ENCODE results near the gene MED27.

MED27 gene

DNA sequence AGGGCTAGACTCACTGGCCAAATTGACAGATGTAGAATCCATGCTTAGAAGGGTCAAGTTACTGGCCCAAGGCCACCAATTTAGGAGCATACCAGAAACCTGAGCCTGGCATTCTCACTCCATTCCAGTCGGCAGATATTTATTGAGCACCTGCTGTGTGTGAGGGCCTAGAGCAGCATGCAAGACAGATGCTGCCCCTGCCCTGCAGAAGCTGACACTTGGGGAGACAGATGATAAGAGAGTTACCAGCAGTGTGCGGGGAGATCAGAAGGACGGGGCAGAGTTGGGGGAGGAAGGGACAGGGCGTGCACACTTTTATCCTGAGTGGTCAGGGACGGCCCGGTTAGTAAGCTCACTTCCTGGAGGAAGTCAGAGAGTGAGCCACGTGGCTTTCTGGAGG, 228.3 kb downstream of the MED27 start (continued):
- TF ChIP-seq ZBTB48 (tag by site-specific recombination; IDR thresholded peaks at IDR 0.05) (no peak), PRDM2 (tag by site-specific recombination; IDR thresholded peaks at IDR 0.05; ENCODE audit: borderline replicate concordance) (no peak)

DNA sequence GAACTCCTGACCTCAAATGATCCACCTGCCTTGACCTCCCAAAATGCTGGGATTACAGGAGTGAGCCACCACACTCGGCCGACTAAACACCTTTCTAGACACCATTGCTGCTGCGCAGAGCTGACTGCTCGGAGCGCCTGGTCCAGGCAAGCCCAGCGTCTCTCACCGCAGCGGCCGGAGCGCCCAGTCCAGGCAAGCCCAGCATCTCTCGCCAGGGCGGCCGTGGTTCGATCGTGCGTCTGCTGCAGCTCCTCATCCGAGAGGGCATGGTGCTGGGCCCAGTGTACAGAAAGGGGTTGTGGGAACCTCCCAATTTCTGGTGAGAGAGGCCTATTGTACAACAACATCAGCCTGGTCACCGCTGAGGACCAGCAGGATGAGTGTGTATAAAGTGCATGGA, 230.3 kb downstream of the MED27 start:
- Histone ChIP-seq H3K9me3 (ENCODE audit: control insufficient read depth, insufficient read depth, low read depth, low read length) (no peaks in the 10 kb centered on the region), H3K27ac (ENCODE audit: extremely low read depth, low read depth, low read length) (no peak overlapping the region), H3K4me3 (ENCODE audit: low read depth, low read length) (no peak overlapping the region), H3K4me1 (ENCODE audit: control insufficient read depth, insufficient read depth, low read length) (no peaks in the 10 kb centered on the region), H3K36me3 (ENCODE audit: control insufficient read depth in 2 of 2, insufficient read depth in 1 of 2, low read length in 2 of 2) (no peaks in the 10 kb centered on the region)
- TF ChIP-seq ZNF221 (tag by site-specific recombination; IDR thresholded peaks at IDR 0.05; ENCODE audit: borderline replicate concordance) (no peak), ZNF350 (tag by site-specific recombination; IDR thresholded peaks at IDR 0.05) (no peak), ZNF211 (tag by site-specific recombination; IDR thresholded peaks at IDR 0.05; ENCODE audit: low read depth) (no peak), ZNF600 (tag by site-specific recombination; IDR thresholded peaks at IDR 0.05) (no peak), PRDM2 (tag by site-specific recombination; IDR thresholded peaks at IDR 0.05; ENCODE audit: borderline replicate concordance) (no peak), ZNF223 (tag by site-specific recombination; IDR thresholded peaks at IDR 0.05) (no peak), ZFP41 (tag by site-specific recombination; IDR thresholded peaks at IDR 0.05; ENCODE audit: borderline replicate concordance) (no peak), ZNF621 (tag by site-specific recombination; IDR thresholded peaks at IDR 0.05) (no peak)
- TF ChIP-seq, protein P1, sequence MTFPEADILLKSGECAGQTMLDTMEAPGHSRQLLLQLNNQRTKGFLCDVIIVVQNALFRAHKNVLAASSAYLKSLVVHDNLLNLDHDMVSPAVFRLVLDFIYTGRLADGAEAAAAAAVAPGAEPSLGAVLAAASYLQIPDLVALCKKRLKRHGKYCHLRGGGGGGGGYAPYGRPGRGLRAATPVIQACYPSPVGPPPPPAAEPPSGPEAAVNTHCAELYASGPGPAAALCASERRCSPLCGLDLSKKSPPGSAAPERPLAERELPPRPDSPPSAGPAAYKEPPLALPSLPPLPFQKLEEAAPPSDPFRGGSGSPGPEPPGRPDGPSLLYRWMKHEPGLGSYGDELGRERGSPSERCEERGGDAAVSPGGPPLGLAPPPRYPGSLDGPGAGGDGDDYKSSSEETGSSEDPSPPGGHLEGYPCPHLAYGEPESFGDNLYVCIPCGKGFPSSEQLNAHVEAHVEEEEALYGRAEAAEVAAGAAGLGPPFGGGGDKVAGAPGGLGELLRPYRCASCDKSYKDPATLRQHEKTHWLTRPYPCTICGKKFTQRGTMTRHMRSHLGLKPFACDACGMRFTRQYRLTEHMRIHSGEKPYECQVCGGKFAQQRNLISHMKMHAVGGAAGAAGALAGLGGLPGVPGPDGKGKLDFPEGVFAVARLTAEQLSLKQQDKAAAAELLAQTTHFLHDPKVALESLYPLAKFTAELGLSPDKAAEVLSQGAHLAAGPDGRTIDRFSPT (tag by site-specific recombination; IDR thresholded peaks at IDR 0.05) = no peak
- TF ChIP-seq, protein P2, sequence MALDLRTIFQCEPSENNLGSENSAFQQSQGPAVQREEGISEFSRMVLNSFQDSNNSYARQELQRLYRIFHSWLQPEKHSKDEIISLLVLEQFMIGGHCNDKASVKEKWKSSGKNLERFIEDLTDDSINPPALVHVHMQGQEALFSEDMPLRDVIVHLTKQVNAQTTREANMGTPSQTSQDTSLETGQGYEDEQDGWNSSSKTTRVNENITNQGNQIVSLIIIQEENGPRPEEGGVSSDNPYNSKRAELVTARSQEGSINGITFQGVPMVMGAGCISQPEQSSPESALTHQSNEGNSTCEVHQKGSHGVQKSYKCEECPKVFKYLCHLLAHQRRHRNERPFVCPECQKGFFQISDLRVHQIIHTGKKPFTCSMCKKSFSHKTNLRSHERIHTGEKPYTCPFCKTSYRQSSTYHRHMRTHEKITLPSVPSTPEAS (tag by site-specific recombination; IDR thresholded peaks at IDR 0.05) = no peak
- POLR2A ChIA-PET = no interaction called here
- CTCF ChIA-PET = no interaction called here

Measured in HEK293 (cell line).